Measurements from ENCODE around the gene TMEM123.

The TMEM123 gene

GRCh38 chr11:102398297-102398696, 54.3 kb downstream of the TMEM123 start:
- Histone ChIP-seq H3K9me3 (ENCODE audit: control insufficient read depth, low read length) (no peaks in the 10 kb centered on the region), H3K4me1 (ENCODE audit: control insufficient read depth, insufficient read depth, low read length) (no peaks in the 10 kb centered on the region), H3K4me3 (ENCODE audit: low read length) (no peak overlapping the region), H3K27me3 (ENCODE audit: control insufficient read depth, insufficient read depth, low read length) (no peaks in the 10 kb centered on the region), H3K36me3 (ENCODE audit: control insufficient read depth, insufficient read depth, low read length) (no peaks in the 10 kb centered on the region), H3K9ac (ENCODE audit: low read length) (no peak overlapping the region)

DNA sequence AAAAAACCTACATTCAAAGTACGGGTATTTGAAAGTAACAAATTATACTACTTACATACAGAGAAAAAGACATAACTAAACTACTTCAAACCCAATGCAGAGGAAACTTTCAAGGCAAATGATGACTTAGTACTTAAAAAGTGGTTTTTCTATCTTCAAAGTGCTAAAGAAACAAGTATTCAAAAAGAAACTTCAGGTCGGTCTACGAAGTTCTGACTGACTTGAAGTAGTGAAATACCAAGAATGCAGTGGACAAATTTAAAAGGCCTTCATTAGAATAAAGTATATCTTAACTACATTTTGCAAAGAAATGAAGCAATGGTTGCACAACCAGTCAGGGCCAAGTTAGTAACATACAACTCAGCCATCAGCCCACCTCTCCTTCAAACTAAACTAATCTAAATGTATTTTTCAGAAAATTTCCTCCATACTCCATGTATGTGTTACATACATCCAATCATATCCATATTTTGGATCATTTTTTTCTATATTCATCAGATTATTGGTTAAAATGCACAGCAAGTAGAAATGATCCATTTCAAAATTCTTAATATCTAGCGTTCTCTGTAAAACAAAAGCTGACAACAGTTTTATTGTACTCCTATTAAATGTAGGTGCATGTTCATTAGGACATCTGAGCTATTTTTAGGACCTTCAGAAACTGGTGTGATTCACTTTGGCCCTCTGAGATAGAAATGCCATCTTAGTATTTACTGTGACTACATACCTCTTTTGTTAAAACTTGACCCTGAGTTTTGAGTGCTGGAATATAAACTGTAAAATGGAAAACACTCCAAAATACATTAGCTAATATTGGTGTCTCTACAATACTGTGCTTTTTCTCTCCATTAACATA, 55.6 kb downstream of the TMEM123 start:
- H3K9me3 ChIP-seq (ENCODE audit: control insufficient read depth, low read length) = no peaks in the 10 kb centered on the region
- no peak overlapping the region for H3K9ac ChIP-seq (ENCODE audit: low read length)
- H3K36me3 ChIP-seq (ENCODE audit: control insufficient read depth, insufficient read depth, low read length) = no peaks in the 10 kb centered on the region
- H3K27me3 ChIP-seq (ENCODE audit: control insufficient read depth, insufficient read depth, low read length) = no peaks in the 10 kb centered on the region
- H3K4me1 ChIP-seq (ENCODE audit: control insufficient read depth, insufficient read depth, low read length) = no peaks in the 10 kb centered on the region
- H3K4me3 ChIP-seq (ENCODE audit: low read length) = no peak overlapping the region

- no peak overlapping the region for H3K4me3 ChIP-seq (ENCODE audit: low read length)
- H3K4me1 ChIP-seq (ENCODE audit: control insufficient read depth, insufficient read depth, low read length) = no peaks in the 10 kb centered on the region
- no peaks in the 10 kb centered on the region for H3K9me3 ChIP-seq (ENCODE audit: control insufficient read depth, low read length)
- H3K36me3 ChIP-seq (ENCODE audit: control insufficient read depth, insufficient read depth, low read length) = no peaks in the 10 kb centered on the region
- no peak overlapping the region for H3K9ac ChIP-seq (ENCODE audit: low read length)
- no peaks in the 10 kb centered on the region for H3K27me3 ChIP-seq (ENCODE audit: control insufficient read depth, insufficient read depth, low read length)
These were observed 56.7 kb downstream of the TMEM123 start for GRCh38 chr11:102395720-102396393.

- no peak overlapping the region for H3K9ac ChIP-seq (ENCODE audit: low read length)
- H3K27me3 ChIP-seq (ENCODE audit: control insufficient read depth, insufficient read depth, low read length) = no peaks in the 10 kb centered on the region
- H3K9me3 ChIP-seq (ENCODE audit: control insufficient read depth, low read length) = no peaks in the 10 kb centered on the region
- H3K36me3 ChIP-seq (ENCODE audit: control insufficient read depth, insufficient read depth, low read length) = no peaks in the 10 kb centered on the region
- no peaks in the 10 kb centered on the region for H3K4me1 ChIP-seq (ENCODE audit: control insufficient read depth, insufficient read depth, low read length)
- H3K4me3 ChIP-seq (ENCODE audit: low read length) = no peak overlapping the region
These were observed 59.3 kb downstream of the TMEM123 start for GRCh38 chr11:102393272-102393730.

DNA sequence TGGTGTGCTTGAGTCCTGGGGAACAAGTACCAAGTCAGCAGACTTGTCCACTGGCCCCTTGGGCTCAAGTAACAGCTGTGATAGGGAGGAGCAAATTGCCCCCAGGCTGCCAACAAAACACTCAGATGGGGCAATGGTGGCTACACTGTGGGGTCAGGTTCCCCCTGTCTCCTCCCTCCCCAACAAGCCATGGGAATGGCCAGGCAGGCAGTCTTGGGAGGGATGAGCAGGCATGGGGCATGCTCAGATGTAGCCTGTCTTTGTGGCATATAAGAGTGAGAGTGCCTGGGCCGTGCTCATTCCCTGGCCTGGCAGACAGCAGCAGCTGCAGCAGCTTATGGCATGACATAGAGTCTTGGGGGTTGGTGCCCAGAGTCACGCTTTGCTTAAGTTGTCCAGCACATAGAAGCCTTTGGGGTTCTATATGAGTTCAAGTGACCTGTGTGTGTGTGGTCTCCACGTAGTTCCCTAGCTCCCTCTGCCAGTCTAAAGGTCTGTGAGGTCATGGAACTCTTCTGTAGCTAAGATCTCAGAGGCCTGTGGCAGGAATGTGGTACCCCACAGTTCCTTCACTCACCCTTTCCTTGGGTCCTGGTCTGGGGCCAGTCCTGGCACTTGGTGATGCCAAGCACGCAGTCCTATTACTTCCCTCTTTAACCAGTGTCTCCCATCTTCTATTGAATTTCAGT, 60.9 kb downstream of the TMEM123 start:
- Histone ChIP-seq H3K36me3 (ENCODE audit: control insufficient read depth, insufficient read depth, low read length) (no peaks in the 10 kb centered on the region), H3K9ac (ENCODE audit: low read length) (no peak overlapping the region), H3K4me3 (ENCODE audit: low read length) (no peak overlapping the region), H3K9me3 (ENCODE audit: control insufficient read depth, low read length) (no peaks in the 10 kb centered on the region), H3K4me1 (ENCODE audit: control insufficient read depth, insufficient read depth, low read length) (no peaks in the 10 kb centered on the region), H3K27me3 (ENCODE audit: control insufficient read depth, insufficient read depth, low read length) (no peaks in the 10 kb centered on the region)

- Histone ChIP-seq H3K27me3 (ENCODE audit: control insufficient read depth, insufficient read depth, low read length) (no peaks in the 10 kb centered on the region), H3K36me3 (ENCODE audit: control insufficient read depth, insufficient read depth, low read length) (no peaks in the 10 kb centered on the region), H3K4me1 (ENCODE audit: control insufficient read depth, insufficient read depth, low read length) (no peaks in the 10 kb centered on the region), H3K9ac (ENCODE audit: low read length) (no peak overlapping the region), H3K4me3 (ENCODE audit: low read length) (no peak overlapping the region), H3K9me3 (ENCODE audit: control insufficient read depth, low read length) (no peaks in the 10 kb centered on the region)
These were observed 61.7 kb downstream of the TMEM123 start for GRCh38 chr11:102390667-102391465.

DNA sequence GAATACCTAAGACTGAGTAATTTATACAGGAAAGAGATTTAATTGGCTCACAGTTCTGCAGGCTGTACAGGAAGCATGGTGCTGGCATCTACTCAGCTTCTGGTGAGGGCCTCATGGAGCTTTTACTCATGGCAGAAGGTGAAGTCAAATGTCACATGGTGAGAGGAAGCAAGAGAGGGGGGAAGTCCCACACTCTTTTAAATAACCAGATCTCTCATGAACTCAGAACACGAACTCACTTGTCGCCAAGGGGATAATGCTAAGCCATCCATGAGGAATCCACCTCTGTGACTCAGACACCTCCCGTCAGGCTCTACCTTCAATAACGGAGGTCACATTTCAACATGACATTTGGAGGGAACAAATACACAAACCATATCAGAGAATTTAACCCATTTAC, 63.3 kb downstream of the TMEM123 start:
- H3K27me3 ChIP-seq (ENCODE audit: control insufficient read depth, insufficient read depth, low read length) = no peaks in the 10 kb centered on the region
- H3K36me3 ChIP-seq (ENCODE audit: control insufficient read depth, insufficient read depth, low read length) = no peaks in the 10 kb centered on the region
- no peak overlapping the region for H3K9ac ChIP-seq (ENCODE audit: low read length)
- H3K9me3 ChIP-seq (ENCODE audit: control insufficient read depth, low read length) = no peaks in the 10 kb centered on the region
- H3K4me3 ChIP-seq (ENCODE audit: low read length) = no peak overlapping the region
- H3K4me1 ChIP-seq (ENCODE audit: control insufficient read depth, insufficient read depth, low read length) = no peaks in the 10 kb centered on the region

- Histone ChIP-seq H3K9me3 (ENCODE audit: control insufficient read depth, low read length) (no peaks in the 10 kb centered on the region), H3K4me1 (ENCODE audit: control insufficient read depth, insufficient read depth, low read length) (no peaks in the 10 kb centered on the region), H3K27me3 (ENCODE audit: control insufficient read depth, insufficient read depth, low read length) (no peaks in the 10 kb centered on the region), H3K9ac (ENCODE audit: low read length) (no peak overlapping the region), H3K4me3 (ENCODE audit: low read length) (no peak overlapping the region), H3K36me3 (ENCODE audit: control insufficient read depth, insufficient read depth, low read length) (no peaks in the 10 kb centered on the region)
These were observed 65.4 kb downstream of the TMEM123 start for GRCh38 chr11:102387043-102387781.

DNA sequence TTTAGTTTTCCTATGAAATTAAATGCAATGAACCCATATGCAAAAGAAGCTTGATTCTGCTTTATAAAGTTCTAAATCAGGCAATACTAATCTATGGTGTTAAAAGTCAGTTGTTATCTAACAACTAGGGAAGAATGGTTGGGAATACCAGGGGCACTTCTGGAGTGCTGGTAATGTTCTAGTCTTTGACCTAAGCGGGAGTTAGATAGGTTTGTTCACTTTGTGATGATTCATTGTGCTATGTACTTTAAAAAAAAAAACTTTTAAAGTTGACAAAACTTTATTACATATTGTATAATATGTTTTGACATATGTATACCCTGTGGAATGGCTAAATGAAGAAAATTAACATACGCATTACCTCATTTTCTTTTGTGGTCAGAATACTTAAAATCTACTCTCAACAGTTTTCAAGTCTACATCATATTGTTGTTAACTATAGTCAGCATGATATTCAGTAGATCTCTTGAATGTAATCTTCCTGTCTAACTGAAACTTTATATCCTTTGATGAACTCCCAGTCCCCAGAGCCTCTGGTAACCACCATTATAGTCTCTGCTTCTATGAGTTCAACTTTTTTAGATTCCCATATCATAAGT, 66.3 kb downstream of the TMEM123 start:
- H3K36me3 ChIP-seq (ENCODE audit: control insufficient read depth, insufficient read depth, low read length) = no peaks in the 10 kb centered on the region

DNA sequence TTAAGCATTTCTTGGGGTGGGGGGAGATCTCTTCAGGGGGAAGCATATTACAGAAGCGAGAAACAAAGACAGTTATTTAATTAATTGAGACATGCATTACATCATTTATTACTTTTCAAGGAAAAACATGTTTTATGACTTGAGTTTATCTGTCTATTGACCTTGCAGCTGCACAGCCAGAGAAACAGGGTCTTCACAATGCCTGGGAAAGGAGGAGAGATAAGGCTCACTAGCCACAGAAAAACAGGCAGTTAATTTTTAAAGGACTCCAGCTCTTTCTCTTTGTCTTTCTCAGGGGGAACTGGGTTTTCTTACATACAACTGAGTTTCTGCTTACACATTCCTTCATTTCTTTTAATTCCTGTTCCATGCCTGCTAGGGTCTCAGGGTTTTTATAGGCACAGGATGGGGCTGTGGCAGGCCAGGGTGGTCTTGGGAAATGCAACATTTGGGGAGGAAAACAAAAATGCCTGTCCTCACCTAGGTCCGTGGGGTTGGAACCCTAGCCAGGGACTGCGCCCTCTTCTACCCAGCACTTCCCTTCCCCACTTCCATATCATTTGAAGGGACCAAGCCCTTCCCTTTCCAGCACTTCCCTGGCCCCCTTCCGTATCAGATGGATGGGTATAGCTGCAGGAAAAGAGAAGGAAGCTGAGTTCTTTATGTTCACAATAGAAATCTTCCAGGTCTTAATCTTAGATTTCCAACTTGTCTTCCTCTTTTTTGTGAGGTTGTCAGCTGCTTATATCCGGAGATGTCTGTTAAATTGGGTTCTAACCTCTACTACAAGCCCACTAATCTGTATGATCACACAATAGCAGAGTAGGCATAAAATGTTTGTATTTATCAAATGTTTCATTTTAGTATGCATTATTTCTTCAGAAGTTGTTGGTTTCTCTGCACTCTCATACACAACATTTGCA, 67.2 kb downstream of the TMEM123 start:
- Histone ChIP-seq H3K36me3 (ENCODE audit: control insufficient read depth, insufficient read depth, low read length) (no peaks in the 10 kb centered on the region), H3K9ac (ENCODE audit: low read length) (no peak overlapping the region), H3K9me3 (ENCODE audit: control insufficient read depth, low read length) (no peaks in the 10 kb centered on the region), H3K4me3 (ENCODE audit: low read length) (no peak overlapping the region), H3K27me3 (ENCODE audit: control insufficient read depth, insufficient read depth, low read length) (no peaks in the 10 kb centered on the region), H3K4me1 (ENCODE audit: control insufficient read depth, insufficient read depth, low read length) (no peaks in the 10 kb centered on the region)

More for the DNA sequence above, 66.3 kb downstream of the TMEM123 start:
- no peak overlapping the region for H3K4me3 ChIP-seq (ENCODE audit: low read length)
- no peaks in the 10 kb centered on the region for H3K27me3 ChIP-seq (ENCODE audit: control insufficient read depth, insufficient read depth, low read length)
- H3K9me3 ChIP-seq (ENCODE audit: control insufficient read depth, low read length) = no peaks in the 10 kb centered on the region
- H3K9ac ChIP-seq (ENCODE audit: low read length) = no peak overlapping the region
- no peaks in the 10 kb centered on the region for H3K4me1 ChIP-seq (ENCODE audit: control insufficient read depth, insufficient read depth, low read length)
